GM10847 (cell line): ENCODE results near the gene NMUR2.

ENCODE experiments used
- POLR2A ChIP-seq: IDR thresholded peaks from 2 replicates; pipeline ENCODE4 v1.6.1; 2011; ENCODE audit not compliant: insufficient read length; ENCODE audit errors: extremely low read depth

The NMUR2 gene, protein sequence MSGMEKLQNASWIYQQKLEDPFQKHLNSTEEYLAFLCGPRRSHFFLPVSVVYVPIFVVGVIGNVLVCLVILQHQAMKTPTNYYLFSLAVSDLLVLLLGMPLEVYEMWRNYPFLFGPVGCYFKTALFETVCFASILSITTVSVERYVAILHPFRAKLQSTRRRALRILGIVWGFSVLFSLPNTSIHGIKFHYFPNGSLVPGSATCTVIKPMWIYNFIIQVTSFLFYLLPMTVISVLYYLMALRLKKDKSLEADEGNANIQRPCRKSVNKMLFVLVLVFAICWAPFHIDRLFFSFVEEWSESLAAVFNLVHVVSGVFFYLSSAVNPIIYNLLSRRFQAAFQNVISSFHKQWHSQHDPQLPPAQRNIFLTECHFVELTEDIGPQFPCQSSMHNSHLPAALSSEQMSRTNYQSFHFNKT

DNA sequence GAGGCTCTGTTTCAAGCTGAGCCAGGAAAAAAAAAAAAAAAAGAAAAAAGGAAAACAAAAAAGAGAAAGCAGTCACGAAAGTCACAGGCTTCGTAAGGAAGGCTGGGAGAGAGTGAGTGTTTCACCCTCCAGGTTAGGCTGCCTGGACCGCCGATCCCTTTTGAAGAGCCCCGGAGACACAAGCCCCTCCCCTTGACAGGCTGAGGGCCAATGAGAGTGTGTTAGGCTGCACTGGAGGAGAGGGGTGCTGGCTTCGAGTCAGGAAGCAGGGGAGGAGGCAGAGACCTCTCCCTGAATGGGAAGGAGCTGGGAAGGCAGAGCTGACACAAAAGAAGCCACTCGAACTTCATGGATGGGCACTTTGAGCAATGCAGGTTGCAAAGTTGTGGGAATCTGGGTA, at the start of gene NMUR2:
TSS of gene NMUR2 (minus strand) at position 135 of the 400 bp plus-strand sequence. CDS start 166 bp downstream, outside the sequence.
- TF ChIP-seq POLR2A: no peak

DNA sequence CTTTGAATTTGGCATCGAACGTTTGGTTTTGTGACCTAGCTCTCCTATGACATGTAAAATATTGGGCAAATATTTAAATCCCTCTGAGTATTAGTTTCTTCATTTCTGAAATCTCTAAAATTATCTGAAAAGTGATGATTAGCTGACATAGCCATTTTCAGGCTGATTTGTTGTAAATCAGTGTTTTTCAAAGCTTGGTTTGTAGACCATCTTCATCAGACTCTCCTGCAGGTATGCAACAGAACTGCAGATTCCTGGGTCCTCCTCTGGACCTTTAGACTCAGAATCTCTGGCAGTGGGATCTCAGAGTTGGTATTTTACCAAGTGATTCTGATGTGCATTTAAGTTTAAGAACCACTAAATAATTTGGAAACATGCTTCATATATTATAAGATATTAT, 38.9 kb upstream of the NMUR2 start:
- no peak for TF ChIP-seq POLR2A

DNA sequence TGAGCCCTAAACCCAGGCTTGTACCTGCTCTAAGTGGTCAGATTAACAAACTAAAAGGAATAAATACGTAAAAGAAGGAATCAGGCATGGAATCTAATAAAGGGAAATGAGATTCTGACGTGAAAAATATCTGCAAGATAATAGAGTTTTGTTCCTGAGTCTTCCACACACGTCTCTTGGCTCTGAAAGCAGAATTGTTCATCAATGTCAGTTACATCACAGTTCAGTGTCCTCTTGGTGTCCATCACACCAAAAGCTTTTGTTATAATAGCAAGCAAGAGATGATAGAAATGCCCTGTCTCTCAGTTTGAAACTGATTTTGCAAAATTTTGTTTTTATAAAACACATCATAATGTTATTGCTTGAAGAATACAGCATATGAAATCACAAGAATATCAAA, 34.7 kb upstream of the NMUR2 start:
- TF ChIP-seq POLR2A: no peak

GRCh38 chr5:152437866-152438265, 32.8 kb upstream of the NMUR2 start:
- TF ChIP-seq POLR2A: no peak

GRCh38 chr5:152427721-152428120, 22.6 kb upstream of the NMUR2 start:
- no peak for TF ChIP-seq POLR2A

DNA sequence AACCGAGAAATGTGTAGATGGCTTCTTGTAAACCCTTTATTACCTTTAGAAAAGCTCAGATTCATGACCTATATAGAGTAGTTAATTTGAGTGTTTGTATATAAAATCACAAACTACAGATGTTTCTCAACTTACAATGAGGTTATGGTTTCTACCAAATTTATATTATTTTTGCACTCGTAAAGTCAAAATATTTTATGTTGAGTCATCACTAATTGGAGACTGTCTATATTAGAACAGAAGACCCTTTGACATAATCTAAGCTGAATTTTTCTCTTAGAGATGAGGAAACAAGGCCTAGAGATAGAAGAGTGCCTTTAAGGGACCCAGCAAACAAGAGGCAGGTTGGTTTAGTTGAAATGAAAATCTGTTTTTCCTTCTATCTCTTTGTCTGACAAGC, 20.0 kb upstream of the NMUR2 start:
- TF ChIP-seq POLR2A: no peak

DNA sequence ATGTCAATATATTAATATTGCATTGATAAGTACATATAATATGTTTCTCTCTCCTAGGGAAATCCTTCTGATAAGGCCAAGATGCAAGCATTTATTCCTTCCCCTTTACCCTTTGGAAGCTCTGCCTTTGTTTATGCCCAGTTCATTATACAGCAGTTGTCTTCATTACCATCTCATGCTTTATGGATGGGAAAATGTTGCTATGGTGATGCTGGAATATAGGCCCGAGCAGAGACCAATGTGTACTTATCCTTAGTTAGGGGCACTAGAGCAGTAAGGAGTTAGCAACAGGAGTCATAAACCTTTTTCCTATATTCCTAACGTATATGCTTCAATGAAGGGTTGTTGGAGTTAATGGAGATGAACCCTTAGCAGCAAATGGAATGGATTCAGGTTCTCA, 19.4 kb upstream of the NMUR2 start:
- no peak for TF ChIP-seq POLR2A

- TF ChIP-seq POLR2A: no peak
Observed at GRCh38 chr5:152422081-152422480, 17.0 kb upstream of the NMUR2 start.

- TF ChIP-seq POLR2A: no peak
Observed at GRCh38 chr5:152412129-152412528, 7.0 kb upstream of the NMUR2 start.

- no peak for TF ChIP-seq POLR2A
Observed at GRCh38 chr5:152406082-152406481, 1.0 kb upstream of the NMUR2 start.

DNA sequence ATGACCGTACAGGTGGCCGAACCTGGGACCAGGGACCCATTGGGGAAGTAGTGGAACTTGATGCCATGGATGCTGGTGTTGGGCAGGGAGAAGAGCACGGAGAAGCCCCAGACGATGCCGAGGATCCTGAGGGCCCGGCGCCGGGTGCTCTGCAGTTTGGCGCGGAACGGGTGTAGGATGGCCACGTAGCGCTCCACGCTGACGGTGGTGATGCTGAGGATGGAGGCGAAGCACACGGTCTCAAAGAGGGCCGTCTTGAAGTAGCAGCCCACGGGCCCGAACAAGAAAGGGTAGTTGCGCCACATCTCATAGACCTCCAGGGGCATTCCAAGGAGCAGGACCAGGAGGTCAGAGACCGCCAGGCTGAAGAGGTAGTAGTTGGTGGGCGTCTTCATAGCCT, 585 bp downstream of the NMUR2 start:
- no peak for TF ChIP-seq POLR2A

- no peak for TF ChIP-seq POLR2A
Observed at GRCh38 chr5:152403046-152403445, 2.0 kb downstream of the NMUR2 start.

- no peak for TF ChIP-seq POLR2A
Observed at GRCh38 chr5:152400846-152401245, 4.2 kb downstream of the NMUR2 start.

DNA sequence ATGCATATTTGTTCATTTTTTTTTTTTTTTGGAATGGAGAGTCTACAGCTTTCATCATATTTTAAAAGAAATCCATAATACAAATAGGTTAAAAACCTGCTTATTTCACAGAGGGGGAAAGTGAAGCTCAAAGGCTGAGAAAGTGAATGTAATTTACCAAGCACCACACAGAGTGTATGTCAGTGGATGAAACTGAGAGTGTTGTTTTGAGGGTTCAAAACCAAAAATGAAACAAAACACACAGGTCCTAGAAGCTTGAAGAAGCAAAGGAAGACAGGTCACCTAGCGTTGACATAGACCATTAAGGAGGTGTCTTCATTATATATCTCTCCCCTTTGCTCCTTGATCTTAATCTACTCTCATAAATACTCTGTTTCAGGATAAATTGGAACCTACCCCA, 7.5 kb downstream of the NMUR2 start:
- TF ChIP-seq POLR2A: no peak

GRCh38 chr5:152393441-152393840, 11.6 kb downstream of the NMUR2 start:
- TF ChIP-seq POLR2A: no peak

- no peak for TF ChIP-seq POLR2A
Observed at GRCh38 chr5:152389208-152389849, 15.8 kb downstream of the NMUR2 start.

DNA sequence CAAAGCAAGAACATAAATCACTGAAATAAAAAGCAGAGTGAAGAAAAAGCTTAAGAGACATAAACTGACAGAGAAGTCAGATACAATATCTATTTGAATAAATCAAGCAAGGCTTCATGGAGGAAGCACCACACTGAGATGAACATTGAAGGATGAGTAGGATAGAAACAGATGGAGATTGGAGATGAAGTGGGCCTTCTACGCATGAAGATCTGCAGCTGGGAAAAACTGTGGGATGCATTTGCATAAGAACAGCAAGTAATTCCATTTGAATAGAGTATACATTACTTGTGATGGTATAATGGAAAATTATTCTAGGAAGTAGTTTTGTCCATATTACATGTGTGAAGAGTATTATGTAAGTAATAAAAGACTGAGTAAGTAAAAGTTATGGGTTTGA, 16.5 kb downstream of the NMUR2 start:
- TF ChIP-seq POLR2A: no peak
